GM18498 (cell line): ENCODE results near the gene BAZ1A.

ENCODE experiments used
- ATAC-seq: cut with Tn5 transposase; IDR thresholded peaks from one replicate; pipeline ENCODE4 v1.9.1; 2021; ENCODE audit warnings: mild to moderate bottlenecking, moderate library complexity; ENCODE audit not compliant: unreplicated experiment

Gene BAZ1A

GRCh38 chr14:34723867-34724266 is 151.3 kb downstream of the BAZ1A start:
- ATAC-seq: no peak

GRCh38 chr14:34722723-34723545 is 152.2 kb downstream of the BAZ1A start:
- no peak for ATAC-seq

DNA sequence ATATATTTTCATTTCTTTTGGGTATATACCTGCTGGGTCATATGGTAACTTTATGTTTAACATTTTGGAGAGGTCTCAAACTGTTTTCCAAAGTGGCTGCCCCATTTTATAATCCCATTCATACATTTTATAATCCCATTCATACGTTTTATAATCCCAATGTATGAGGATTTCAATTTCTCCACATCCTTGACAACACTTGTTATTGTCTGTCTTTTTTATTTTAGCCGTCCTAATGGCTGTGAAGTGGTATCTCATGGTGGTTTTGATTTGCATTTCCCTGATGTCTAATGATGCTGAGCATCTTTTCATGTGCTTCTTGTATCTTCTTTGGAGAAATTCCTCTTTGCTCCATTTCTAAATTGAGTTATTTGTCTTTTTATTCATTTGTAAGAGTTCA is 154.0 kb downstream of the BAZ1A start:
- no peak for ATAC-seq

GRCh38 chr14:34718750-34719304 is 156.3 kb downstream of the BAZ1A start:
- ATAC-seq: no peak

DNA sequence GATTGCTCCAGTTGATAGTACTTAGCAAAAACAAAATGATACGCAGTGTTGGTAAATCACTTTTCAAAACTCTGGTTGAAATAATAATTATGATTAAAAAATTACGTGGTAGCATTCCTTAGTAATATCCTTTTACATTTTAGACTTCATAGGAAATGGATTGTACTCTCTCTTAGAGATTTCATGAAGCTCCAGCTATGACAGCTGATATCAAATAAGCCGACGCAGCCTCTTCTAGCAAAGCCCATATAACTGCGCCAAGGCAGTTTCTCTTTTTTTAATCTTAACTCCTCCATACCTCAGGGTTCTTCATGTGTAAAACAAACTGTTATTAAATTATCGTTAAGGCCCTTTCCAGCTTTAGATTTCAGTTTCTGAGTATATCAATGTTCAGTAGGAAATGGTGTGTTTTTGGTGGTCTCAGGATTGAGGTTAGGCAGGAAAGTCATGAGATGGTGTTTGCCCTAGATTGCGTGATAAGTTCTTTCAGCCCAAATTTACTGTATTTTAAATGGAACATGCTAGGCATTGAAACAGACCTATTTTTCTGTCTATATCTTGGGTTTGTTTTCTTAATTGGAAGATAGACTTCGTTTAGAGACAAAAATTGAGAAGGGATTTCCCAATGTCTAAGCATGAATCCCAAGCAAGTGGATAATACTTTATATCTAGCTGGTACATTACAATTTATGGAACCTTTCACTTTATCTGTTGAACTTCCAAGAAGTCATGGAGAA is 159.9 kb downstream of the BAZ1A start:
- ATAC-seq: no peak

GRCh38 chr14:34714320-34715126 is 160.6 kb downstream of the BAZ1A start, which contains the start of gene CFL2:
Gene CFL2, minus strand, starts transcription at chr14:34714593. Its CDS starts 53 bp downstream, at chr14:34714540.
- peak; percentile 93 for ATAC-seq

DNA sequence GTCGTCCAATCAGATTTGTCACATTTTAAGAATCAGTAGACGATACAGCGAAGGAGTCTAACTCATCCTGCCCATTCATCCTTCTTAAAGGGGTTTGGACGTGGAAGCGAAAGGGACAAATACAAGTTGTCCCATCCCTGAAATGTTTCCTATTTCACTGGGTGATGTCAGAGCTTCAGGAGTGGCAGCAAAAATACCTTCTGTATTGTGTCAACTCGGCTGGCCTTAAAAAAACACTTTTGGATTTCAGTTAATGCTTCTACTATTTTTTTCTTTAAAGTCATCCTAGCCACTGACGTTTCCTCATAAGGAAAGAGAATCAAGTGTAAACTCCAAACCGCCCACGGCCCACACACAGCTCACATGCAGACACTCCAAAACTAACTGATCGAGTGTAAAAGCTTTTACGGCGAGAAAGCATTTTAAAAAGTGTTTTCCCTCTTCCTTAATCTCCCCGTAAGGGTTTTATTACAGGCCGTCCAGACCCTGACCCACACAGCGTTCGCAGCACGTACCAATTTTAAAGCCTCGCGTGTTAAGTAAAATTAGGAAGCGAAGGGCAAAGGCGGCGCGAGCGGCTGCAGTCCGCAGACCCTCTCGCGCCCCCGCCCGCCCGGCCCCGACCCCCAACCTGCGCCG is 161.4 kb downstream of the BAZ1A start:
- peak; percentile 7 for ATAC-seq

DNA sequence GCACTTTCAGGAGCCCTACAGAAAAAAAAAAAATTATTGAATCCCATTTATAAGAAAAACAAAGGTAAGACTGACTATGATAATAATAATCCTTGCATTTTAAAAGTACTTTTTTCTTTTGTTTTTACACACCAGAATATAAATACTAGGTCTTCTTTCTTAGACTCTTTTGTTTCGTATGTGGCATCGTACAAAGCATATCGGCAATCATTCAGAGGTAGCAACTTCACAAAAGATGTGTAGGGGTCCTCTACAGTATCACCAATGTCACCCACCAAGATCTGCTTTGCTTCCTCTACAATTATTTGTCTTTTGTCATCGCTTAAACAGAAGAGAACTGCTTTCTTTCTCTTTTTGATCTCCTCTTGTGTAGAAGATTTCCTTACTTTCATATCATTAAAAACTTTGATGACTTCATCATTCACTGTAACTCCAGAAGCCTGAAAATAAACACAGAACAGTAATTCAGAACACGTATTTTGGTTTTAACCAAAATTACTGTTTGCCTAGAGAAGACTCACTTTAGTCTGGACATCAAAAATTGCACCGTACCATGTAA is 162.0 kb downstream of the BAZ1A start:
- no peak for ATAC-seq

- ATAC-seq: no peak
These were observed 163.1 kb downstream of the BAZ1A start for GRCh38 chr14:34711796-34712712.

- ATAC-seq: peak; percentile 43
These were observed 164.0 kb downstream of the BAZ1A start for GRCh38 chr14:34711169-34711568.

DNA sequence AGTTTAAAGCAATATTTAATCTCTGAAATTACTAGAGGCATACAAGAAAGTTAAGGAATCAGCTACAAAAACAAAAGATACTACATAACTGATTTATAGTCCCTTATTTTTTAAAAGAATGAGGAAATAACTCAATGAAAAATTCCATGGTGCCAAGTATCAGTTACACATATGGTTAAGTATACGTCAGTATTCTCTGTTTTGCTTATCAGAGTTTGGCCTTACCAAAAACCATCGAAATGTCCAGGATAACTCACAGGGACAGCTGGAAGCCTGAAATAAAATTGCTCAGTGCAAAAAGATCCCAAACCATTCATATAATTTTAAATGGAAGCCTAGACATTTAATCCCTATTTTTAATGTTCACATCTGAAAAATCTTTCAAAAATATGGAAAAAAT is 164.4 kb downstream of the BAZ1A start:
- ATAC-seq: no peak

DNA sequence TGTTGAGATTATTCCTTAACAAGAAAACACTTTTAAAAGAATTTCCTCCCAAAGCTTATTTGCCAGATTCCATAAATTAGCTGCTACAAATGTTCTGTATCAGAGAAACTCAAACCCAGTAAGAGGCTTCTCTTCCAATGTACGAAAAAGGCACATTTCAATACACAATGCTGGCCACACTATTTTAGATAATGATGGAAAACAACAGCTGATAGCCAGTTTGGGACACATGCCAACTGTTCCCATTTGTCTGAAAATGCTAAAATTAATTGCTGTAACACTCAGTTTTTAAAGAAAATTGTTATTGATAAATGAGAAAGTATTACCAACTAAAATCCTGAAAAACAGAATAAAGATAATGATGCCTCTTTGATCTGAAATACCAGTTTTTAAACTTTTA is 165.2 kb downstream of the BAZ1A start:
- ATAC-seq: no peak

DNA sequence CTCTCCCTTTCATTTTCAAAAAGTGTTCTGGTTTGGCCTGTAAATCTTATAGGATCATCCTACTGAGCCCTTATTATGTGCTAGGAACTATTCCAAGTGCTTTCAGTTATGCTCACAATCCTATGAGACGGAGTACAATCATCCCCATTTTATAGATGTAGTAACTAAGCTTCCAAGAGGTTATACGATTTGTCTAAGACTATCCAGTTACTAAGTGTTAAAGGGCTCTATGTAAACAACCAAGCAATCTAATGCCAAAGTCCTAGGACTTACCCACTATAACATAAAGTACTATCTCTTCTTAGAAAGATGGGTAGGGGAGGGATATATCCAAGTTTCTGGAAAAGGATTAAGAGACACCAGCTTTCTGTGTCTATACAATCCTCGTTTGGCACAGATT is 167.4 kb downstream of the BAZ1A start:
- no peak for ATAC-seq
